ENCODE results near the gene RHOBTB3. TPM values are rescaled to one million over a fixed set of nuclear protein-coding genes. Genes with fewer than 3 reads are reported as not detected.

Gene RHOBTB3
- total RNA-seq, 1 donor from 2014 or later, result 38.6 TPM

DNA sequence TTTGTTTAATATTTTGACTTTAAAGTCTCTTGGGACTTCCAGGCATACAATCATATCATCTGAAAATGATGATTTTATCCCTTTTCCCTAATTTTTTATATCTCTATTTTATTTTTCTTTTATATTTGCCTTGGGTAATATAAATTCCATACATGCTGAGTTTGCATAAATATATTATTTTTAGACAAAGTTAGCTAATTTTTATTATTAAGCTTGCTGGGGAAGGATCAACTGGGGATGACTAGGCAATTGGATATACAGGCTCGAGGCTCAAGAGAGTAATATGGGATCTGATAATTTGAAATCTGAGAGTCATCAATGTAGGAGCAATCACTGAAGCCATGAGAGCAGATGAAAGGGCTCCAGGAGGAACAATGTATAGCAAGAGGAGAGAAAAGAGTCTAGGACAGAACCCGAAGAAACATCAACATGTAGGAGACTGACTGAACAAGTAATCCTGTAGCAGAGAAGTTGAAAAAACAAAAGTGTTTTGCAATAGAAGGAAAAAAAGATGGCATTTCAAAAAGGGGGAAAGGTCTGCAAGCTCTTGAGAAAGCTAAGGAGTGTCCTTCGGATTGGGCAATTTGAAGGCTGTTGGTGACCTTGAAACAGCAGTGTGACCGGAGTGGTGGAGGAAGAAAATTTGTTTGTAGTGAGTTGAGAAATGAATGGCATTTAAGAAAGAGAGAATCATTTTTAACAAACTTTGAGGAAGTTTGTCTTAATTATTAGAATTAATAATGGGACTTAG lies 17.0 kb upstream of the RHOBTB3 start:
- DNase-seq (ENCODE audit: low spot score), result no peak

- DNase-seq (ENCODE audit: low spot score), result no peak
Measured at GRCh38 chr5:95715799-95716461, 15.2 kb upstream of the RHOBTB3 start.

- DNase-seq (ENCODE audit: low spot score), result no peak
Measured at GRCh38 chr5:95717439-95717838, 13.7 kb upstream of the RHOBTB3 start.

DNA sequence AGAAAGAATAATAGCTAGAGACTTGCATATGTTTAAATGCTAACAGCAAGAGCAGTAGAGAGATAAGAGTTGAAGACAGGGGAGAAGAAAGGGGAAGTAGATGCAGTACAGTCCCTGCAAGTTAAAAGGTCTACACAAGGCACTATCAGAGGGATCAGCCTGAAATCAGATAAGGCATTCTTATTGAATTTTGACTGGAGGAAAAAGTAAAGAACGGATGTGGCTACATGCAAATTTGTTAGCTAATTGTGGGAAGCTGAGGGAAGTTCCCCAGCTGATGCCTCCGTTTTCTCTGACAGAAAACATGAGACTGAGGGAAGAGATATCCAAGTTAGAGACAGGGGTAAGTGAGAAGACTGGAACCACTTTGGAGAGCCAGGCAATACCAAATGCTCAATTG lies 12.9 kb upstream of the RHOBTB3 start:
- DNase-seq (ENCODE audit: low spot score), result no peak

- DNase-seq (ENCODE audit: low spot score), result no peak
Measured at GRCh38 chr5:95718738-95719137, 12.4 kb upstream of the RHOBTB3 start.

- no peak for DNase-seq (ENCODE audit: low spot score)
Measured at GRCh38 chr5:95720094-95720786, 10.9 kb upstream of the RHOBTB3 start.

GRCh38 chr5:95721582-95722295 lies 9.4 kb upstream of the RHOBTB3 start:
- no peak for DNase-seq (ENCODE audit: low spot score)

GRCh38 chr5:95723632-95724369 lies 7.3 kb upstream of the RHOBTB3 start:
- DNase-seq (ENCODE audit: low spot score), result no peak

GRCh38 chr5:95725071-95725820 lies 5.9 kb upstream of the RHOBTB3 start:
- DNase-seq (ENCODE audit: low spot score), result no peak

DNA sequence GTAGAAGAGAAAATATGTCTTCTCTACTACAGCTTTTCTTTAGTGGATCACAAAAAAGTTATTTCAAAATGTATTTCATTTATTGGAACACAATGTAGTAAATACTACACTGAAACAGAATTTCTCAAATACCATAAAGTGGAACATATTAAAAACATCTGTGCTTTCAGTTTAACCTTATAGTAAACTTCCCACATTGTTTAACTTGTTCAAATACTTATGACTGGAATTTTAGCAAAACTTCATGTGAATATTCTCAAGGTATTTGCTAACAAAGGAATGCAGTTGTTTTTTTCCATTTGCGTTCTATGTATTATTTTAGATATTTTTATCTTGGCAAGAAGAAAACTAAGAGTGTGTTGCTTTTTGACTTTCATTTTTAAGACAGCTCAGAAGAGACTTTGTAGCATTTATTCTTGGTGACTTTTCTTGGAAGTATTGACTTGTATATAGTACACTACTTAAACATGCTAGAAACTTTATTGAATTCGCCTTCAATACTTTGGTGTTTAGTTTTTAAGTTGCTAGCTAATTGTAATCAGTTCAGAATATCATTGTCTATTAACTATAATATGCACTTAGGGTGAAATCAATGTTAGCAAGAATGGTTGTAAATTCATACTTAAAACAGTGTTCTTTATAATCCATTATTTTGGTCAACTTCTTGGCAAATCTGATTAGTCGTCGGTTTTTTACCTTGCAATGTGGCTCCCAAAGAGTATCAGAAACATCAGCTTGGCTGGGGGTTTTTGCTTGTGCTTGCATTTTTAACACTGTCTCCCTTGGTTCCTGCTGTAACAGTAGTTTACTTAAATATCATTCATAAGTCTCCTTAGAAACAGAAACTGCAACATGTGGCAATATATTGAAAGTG lies 5.0 kb upstream of the RHOBTB3 start:
- no peak for DNase-seq (ENCODE audit: low spot score)

GRCh38 chr5:95726811-95727763 lies 4.0 kb upstream of the RHOBTB3 start:
- DNase-seq (ENCODE audit: low spot score), result no peak

DNA sequence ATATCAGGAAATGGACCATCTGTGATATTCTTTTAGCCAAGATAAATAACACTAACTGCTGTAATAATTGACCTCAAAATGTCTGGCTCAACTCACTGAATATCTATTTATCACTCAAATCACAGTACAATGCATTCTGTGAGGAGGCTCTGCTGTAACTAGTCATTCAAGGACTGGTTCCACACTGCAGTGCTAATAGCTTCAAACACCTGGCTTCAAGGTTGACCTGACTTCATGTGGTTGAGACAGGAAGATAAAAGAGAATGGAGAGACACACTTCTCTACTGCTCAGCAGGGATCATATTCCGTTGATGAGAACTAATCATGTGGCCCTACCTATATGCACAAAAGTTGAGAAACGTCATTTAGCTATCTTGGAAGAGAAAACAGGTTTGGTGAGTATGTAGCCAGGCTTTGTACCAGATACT lies 3.4 kb upstream of the RHOBTB3 start:
- no peak for DNase-seq (ENCODE audit: low spot score)

- DNase-seq (ENCODE audit: low spot score), result no peak
Measured at GRCh38 chr5:95728494-95729114, 2.5 kb upstream of the RHOBTB3 start.

- DNase-seq (ENCODE audit: low spot score), result no peak
Measured at GRCh38 chr5:95729115-95730010, 1.8 kb upstream of the RHOBTB3 start.

DNA sequence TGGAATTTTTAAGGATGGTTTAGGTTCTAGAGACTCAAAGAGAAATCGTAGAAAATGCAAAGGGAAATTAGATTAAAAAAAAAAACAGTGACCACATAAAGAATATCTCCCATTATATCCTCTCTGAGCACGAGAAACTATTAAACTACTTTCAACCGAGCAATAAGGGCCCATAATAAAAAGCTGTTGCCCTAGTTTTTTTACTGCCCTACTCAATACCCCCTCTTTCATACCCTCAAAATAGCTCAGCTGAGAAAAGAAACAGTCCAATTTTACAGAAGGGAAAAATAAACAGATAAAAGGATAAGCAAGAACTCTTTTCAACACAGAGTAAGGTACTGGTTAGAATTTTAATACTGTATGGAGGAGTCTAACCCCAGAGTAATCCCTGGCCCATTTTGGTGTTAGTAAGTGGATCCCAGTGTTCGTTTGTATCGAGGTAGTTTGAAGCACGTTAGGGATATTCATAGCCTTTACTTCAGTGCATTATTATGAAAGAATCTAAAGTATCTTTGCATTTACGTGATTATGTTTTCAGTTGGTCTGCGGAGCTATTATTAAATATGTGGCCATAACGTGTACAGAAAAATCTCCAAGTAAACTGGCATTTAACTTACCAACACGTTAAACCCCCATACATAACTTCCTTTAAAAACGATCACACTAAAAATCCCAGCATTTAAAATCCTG lies 980 bp upstream of the RHOBTB3 start:
- no peak for DNase-seq (ENCODE audit: low spot score)
